Lung (tissue), 12 donors: ENCODE results near the gene S100A5. TPM values are rescaled to one million over a fixed set of nuclear protein-coding genes. Genes with fewer than 3 reads are reported as not detected.

ENCODE experiments used
- ATAC-seq: fragments of 200-7000 bp; cut with Tn5 transposase; one replicate; pipeline ENCODE4 v1.9.1; 2020; ENCODE audit warnings: moderate number of reproducible peaks; ENCODE audit not compliant: insufficient read depth, low FRiP score
- DNase-seq, 3 donors: peaks; one replicate each; pipeline ENCODE4 v3.0.0-alpha.2; 2013 to 2017
- H3K27ac ChIP-seq, 2 donors: one replicate each; pipeline ENCODE4 v1.5.1; 2013; ENCODE audit warnings: mild to moderate bottlenecking in 2 of 2, moderate library complexity in 2 of 2, control low read depth in 1 of 2, inconsistent platforms in 1 of 2, low read depth in 1 of 2, low read length in 1 of 2
- H3K27me3 ChIP-seq, 3 donors: one replicate each; pipeline ENCODE4 v1.5.1; 2013; ENCODE audit warnings: low read length in 2 of 3; ENCODE audit not compliant: control insufficient read depth in 3 of 3, insufficient read depth in 3 of 3
- H3K36me3 ChIP-seq, 4 donors: one replicate each; pipeline ENCODE4 v1.5.1; 2013; ENCODE audit warnings: low read length in 4 of 4, mild to moderate bottlenecking in 1 of 4, moderate library complexity in 1 of 4; ENCODE audit not compliant: control insufficient read depth in 4 of 4, insufficient read depth in 4 of 4
- H3K4me1 ChIP-seq, 5 donors: one replicate each; pipeline ENCODE4 v1.5.1; 2013; ENCODE audit warnings: low read length in 5 of 5, mild to moderate bottlenecking in 2 of 5, moderate library complexity in 1 of 5; ENCODE audit not compliant: control insufficient read depth in 5 of 5, insufficient read depth in 5 of 5
- H3K4me3 ChIP-seq: one replicate; pipeline ENCODE4 v1.5.1; 2013; ENCODE audit warnings: mild to moderate bottlenecking, control low read depth, moderate library complexity
- H3K9ac ChIP-seq, 2 donors: one replicate each; pipeline ENCODE4 v1.5.1; 2013; ENCODE audit warnings: low read length in 2 of 2, control low read depth in 1 of 2; ENCODE audit not compliant: insufficient read depth in 1 of 2
- H3K9me3 ChIP-seq, 4 donors: one replicate each; pipeline ENCODE4 v1.5.1; 2013; ENCODE audit warnings: low read length in 3 of 4, mild to moderate bottlenecking in 1 of 4, moderate library complexity in 1 of 4; ENCODE audit not compliant: control insufficient read depth in 4 of 4, insufficient read depth in 3 of 4
- WGBS, 2 donors: extraction: QIAGEN DNeasy Blood & Tissue Kit; methylation state at CpG; one replicate each; pipeline ENCODE4 v1.1.7; 2013; 5-methylcytosine and 5-hydroxymethylcytosine counted together
- polyA plus RNA-seq, 2 donors: library from polyadenylated mRNA; stranded (reverse); fragments of 200-250 nt; gene quantifications; one replicate each; pipeline ENCODE4 v1.2.1, GENCODE V29; 2013
- total RNA-seq, 2 donors: library from RNA; depleted of rRNA in 1 of 2; stranded (reverse); fragments of >200 nt in 1 of 2; gene quantifications; one replicate each; pipeline ENCODE4 v1.2.1, GENCODE V29; 2014 to 2021
- TF ChIP-seq, protein P1 (sequence below): IDR thresholded peaks from 2 replicates; pipeline ENCODE4 v1.5.1; 2012; ENCODE audit warnings: mild to moderate bottlenecking; ENCODE audit errors: control extremely low read depth, extremely low read depth
- donor health status: control.
- donor health status: control.
- donor health status: Bipolar disorder and iron deficiency.
- donor health status: healthy.
- donor health status: DM: yes; HTN: yes; CAD: no.

Gene S100A5
- total and polyA plus RNA-seq, 4 donors: 0.31 to 0.32 (median 0.31) TPM; not detected in 1

- H3K9ac ChIP-seq: no peak overlapping the region
- H3K27ac ChIP-seq: no peak overlapping the region
- TF ChIP-seq, protein P1, sequence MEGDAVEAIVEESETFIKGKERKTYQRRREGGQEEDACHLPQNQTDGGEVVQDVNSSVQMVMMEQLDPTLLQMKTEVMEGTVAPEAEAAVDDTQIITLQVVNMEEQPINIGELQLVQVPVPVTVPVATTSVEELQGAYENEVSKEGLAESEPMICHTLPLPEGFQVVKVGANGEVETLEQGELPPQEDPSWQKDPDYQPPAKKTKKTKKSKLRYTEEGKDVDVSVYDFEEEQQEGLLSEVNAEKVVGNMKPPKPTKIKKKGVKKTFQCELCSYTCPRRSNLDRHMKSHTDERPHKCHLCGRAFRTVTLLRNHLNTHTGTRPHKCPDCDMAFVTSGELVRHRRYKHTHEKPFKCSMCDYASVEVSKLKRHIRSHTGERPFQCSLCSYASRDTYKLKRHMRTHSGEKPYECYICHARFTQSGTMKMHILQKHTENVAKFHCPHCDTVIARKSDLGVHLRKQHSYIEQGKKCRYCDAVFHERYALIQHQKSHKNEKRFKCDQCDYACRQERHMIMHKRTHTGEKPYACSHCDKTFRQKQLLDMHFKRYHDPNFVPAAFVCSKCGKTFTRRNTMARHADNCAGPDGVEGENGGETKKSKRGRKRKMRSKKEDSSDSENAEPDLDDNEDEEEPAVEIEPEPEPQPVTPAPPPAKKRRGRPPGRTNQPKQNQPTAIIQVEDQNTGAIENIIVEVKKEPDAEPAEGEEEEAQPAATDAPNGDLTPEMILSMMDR: peak; percentile 73
- H3K27me3 ChIP-seq: no peaks in the 10 kb centered on the region
- no peaks in the 10 kb centered on the region for H3K36me3 ChIP-seq
- no peaks in the 10 kb centered on the region for H3K9me3 ChIP-seq
- H3K4me3 ChIP-seq: no peak overlapping the region
- 41% methylated on average over 6 of the region's 6 CpGs for WGBS, 2 donors
- DNase-seq: peak; percentile 73 to 84 (median 73)
- H3K4me1 ChIP-seq: peaks cover 0 to 33% (median 7%) of the 10 kb centered on the region in 5 donors
- no peak for ATAC-seq
Observed at GRCh38 chr1:153494976-153495535, 45.7 kb downstream of the S100A5 start.

GRCh38 chr1:153493343-153493960 is 47.3 kb downstream of the S100A5 start:
- Histone ChIP-seq H3K36me3 (no peaks in the 10 kb centered on the region), H3K9ac (no peak overlapping the region), H3K9me3 (no peaks in the 10 kb centered on the region), H3K4me3 (no peak overlapping the region), H3K27me3 (no peaks in the 10 kb centered on the region), H3K4me1 (peaks cover 0 to 21% (median 5%) of the 10 kb centered on the region in 5 donors), H3K27ac (no peak overlapping the region)
- no peak for ATAC-seq
- 74 to 75% methylated on average over 6 of the region's 6 CpGs for WGBS, 2 donors
- peak in 1 of 3 donors; percentile 37 for DNase-seq
- TF ChIP-seq, protein P1: no peak

DNA sequence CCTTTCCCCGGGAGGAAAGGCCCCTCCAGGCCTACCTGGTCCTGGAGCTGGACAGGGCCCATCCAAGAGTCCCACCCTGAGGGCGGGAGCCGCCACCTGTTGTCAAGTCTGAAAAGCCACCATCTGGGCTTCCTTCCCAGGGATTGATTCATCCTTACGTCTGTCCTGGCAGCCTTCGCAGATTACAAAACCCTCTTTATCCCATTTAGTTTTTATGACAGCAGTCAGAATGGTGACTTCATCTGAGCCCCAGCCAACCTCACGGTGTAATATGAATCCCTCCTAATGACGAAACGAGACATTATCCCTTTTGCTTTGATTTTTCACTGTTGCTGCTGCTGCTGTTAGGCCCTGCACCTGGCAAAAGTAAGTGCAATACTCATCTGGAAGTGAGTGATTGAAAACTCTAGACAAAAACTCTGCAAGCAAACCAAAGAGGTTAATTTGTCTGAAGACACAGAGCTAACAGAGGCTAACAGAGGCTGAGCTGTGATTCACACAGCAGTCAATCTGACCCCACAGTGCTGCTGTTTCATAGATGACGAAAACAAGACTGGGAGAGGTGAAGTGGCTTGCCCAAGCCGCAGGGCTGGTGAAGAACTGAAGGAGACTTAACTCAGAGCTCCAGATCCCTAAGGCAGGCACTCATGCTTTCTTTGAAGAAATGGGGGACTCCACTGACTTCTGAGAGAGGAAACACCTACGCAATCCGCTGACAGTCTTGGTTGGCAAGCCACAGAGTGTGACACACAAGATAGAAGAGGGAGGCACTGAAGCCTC is 50.3 kb downstream of the S100A5 start:
- H3K27ac ChIP-seq: peak overlapping the region; percentile 52 to 86
- H3K36me3 ChIP-seq: no peaks in the 10 kb centered on the region
- no peak overlapping the region for H3K9ac ChIP-seq
- DNase-seq: peak; percentile 21 to 77 (median 57)
- TF ChIP-seq, protein P1: no peak
- H3K4me3 ChIP-seq: no peak overlapping the region
- 47 to 50% methylated on average over 12 of the region's 12 CpGs for WGBS, 2 donors
- peak; percentile 82 for ATAC-seq
- peaks cover 0 to 11% (median 5%) of the 10 kb centered on the region in 5 donors for H3K4me1 ChIP-seq
- no peaks in the 10 kb centered on the region for H3K27me3 ChIP-seq
- H3K9me3 ChIP-seq: no peaks in the 10 kb centered on the region
